ENCODE results near the gene NBEA.
"Not testable (repeated sequence)": the region's sequence is repeated elsewhere in the genome, so short reads cannot be mapped to it uniquely, and the experiment has no call there.

Gene NBEA
- total RNA-seq, result 2.4 to 20.6 (median 11.5) reads per million in 3 experiments

- peak; percentile 84 for DNase-seq
These were observed at the start of gene NBEA for GRCh38 chr13:34941835-34942731. TSS of gene NBEA (plus strand) at chr13:34942270. CDS start at chr13:34942821, 551 bp downstream.

DNA sequence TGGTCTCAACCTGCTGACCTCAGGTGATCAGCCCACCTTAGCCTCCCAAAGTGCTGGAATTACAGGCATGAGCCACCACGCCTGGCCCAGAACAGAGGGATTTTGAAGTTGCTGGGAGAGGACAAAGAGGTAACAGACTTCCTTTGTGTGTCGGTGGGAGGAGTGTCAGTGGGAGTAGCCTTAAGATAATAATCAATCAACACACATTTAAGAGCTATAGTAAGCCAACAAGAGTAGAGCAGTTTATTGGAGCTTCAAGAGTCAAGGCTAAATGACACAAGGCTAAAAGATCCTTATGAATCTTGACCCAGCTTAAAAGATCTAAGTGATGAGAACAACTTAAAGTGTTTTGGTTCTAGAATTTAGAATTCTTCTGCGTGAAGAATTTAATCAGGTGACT, 47.3 kb upstream of the NBEA start:
- no peak for DNase-seq

GRCh38 chr13:34897220-34897619, 44.9 kb upstream of the NBEA start:
- DNase-seq, result no peak

- DNase-seq, result no peak
These were observed 42.2 kb upstream of the NBEA start for GRCh38 chr13:34899888-34900287.

DNA sequence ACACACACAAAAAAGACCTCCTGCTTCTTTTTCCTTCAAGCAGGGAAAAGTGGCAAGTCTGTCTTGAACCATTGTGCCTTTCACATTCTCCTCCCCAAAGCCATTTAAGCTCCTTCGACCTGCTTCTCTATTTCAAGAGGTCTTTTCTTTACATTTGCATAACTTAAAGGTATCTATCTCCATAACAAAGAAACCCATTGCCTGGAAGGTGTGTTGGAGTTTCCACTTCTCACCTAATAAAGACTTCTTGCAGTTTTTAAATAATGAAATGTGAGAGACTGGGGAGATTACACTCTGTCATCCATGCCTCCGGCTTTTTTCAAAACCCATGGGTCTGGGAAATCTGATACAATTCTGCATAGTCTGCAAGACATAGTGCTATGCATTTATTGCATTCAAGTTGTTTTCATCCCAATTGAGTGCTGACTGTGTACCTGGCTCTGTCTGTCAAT, 41.8 kb upstream of the NBEA start:
- DNase-seq, result no peak

DNA sequence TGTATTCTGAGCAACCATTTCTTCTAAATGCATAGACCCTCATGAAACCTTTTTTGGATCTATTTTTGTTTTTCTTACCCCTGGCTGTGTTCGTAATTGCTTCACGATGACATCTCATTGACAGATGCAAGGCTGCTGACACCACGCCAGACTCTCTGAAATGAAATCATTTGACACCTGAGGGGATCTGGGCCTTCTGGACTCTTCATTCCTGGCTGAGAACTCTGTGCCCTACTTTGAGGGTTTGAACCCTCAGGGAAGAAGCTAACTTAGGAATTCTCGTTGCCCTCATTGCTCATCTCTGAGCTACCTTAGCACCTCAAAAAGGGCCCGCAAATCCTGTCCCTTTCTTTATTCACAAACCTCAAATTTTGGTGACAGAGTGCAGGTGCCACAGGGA, 40.5 kb upstream of the NBEA start:
- no peak for DNase-seq

GRCh38 chr13:34911159-34911558, 30.9 kb upstream of the NBEA start:
- DNase-seq, result no peak

GRCh38 chr13:34913040-34913439, 29.0 kb upstream of the NBEA start:
- DNase-seq, result no peak

DNA sequence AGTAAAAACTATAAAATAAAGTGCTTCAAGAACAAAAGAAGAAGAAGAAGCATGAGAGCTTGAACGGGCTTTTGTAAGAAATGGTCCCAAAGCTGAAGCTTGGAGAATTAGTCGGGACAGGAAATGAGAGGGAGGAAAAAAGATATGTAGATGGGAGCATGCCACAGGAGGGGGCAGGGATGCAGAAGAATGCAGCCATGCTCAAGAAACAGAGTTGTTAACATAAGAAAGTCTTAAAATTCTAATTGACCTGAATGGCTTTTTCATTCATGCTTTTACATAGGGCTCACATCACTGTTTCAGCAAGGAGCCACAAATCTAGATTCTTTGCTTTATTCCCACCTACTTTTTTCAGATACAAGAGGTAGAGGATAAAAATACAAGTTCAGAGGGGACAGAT, 27.7 kb upstream of the NBEA start:
- no peak for DNase-seq

DNA sequence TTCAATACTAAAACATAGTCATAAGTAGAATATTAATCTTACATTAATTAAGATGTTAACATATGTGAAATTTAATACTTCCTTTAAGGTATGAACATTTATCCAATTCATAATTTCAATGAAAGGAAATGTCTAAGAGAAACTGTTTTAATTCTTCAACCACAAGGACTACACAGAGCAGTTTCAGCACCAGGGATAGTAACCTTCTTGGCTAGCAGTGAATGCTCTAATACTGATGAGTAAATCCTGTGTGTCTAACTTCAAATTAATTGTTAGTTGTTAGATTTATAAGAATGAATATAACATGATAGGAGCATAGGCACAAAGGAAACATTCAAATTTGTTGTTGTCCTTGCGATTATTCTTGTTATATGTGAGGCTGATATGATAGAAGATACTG, 15.6 kb upstream of the NBEA start:
- no peak for DNase-seq

DNA sequence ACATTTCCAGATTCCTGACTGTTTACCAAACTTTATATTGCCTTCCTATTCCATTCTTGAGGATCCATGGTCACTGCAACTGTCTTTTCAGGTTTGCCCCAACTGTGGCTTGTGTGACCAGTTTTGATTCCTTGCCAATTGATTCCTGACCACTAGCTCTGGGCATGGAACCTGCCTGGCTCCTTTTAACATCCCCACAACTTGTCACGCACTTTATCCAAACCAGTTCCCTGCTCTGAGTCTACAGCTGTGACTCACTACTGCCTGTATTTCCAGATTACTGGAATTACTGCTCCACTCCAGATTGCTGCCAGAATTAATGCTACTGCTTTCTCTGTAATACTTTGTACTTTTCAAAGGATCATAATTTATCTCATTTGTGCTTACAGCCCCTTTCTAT, 13.4 kb upstream of the NBEA start:
- not testable (repeated sequence) for DNase-seq

DNA sequence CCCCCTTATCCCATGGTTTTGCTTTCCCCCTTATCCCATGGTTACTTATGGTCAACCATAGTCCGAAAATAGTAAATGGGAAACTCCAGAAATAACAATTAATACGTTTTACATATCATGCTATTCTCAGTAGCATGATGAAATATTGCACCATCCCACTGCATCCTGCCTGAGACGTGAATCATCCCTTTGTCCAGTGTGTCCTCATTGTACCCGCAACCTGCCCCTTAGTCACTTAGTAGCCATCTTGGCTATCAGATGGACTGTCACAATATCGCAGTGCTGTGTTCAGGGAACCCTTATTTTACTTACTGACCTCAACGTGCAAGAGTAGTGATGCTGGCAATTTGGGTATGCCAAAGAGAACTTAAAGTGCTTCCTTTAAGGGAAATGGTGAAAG, 10.5 kb upstream of the NBEA start:
- DNase-seq, result no peak

- DNase-seq, result no peak
These were observed 8.7 kb upstream of the NBEA start for GRCh38 chr13:34933349-34933748.

DNA sequence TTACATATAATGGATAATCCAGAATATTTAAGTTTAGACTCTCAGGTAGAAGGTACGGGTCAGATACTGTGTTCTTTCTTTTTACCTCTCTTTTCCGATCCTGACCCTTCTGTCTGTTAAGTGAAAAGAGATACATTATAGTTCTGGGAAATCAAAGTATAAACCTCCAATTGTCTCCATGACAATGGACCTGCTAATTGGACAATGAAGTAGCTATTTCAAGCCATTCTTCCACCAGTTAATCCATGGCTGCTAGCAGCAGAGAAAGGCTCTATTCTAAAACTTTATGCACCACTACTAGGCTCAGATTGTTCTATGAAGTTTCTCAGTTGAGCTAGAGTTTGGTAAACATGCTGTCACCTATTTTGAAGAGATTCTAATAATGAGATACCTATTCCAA, 8.3 kb upstream of the NBEA start:
- DNase-seq, result no peak

DNA sequence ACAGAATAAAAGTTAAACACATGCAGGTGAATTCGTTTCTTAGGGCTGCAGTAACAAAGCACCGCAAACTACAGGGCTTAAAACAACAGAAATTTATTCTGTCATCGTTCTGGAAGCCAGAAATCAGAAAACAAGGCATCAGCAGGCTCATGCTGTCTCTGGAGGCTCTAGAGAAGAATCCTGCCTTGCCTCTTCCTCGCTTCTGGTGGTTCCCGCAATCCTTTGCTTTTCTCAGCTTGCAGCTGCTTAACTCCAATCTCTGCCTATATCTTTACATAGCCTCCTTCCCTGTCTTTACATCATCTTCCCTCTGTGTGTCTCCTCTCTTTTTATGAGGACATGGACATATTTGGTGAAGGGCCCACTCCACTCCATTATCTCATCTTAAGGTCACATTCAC, 6.2 kb upstream of the NBEA start:
- DNase-seq, result no peak

DNA sequence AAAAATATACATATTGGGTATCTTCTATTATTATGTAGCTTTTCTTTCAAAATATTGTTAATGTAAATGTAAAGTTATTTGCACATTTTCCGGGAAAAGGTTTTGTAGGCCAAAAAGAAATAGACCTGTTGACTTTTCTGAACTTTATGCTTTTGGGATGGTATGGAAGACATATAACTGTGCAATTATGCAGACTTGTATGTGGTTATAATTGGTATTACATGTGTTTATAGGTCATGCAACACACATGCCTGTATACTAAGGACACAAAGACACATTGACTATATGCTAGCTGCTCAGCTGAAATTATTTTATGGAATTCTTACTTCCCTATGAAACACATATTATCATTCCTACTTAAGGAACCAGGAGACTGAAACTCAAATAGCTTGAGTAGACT, 2.3 kb upstream of the NBEA start:
- DNase-seq, result no peak

- no peak for DNase-seq
These were observed 635 bp upstream of the NBEA start for GRCh38 chr13:34941436-34941834.

- no peak for DNase-seq
These were observed 814 bp downstream of the NBEA start for GRCh38 chr13:34942732-34943435.

DNA sequence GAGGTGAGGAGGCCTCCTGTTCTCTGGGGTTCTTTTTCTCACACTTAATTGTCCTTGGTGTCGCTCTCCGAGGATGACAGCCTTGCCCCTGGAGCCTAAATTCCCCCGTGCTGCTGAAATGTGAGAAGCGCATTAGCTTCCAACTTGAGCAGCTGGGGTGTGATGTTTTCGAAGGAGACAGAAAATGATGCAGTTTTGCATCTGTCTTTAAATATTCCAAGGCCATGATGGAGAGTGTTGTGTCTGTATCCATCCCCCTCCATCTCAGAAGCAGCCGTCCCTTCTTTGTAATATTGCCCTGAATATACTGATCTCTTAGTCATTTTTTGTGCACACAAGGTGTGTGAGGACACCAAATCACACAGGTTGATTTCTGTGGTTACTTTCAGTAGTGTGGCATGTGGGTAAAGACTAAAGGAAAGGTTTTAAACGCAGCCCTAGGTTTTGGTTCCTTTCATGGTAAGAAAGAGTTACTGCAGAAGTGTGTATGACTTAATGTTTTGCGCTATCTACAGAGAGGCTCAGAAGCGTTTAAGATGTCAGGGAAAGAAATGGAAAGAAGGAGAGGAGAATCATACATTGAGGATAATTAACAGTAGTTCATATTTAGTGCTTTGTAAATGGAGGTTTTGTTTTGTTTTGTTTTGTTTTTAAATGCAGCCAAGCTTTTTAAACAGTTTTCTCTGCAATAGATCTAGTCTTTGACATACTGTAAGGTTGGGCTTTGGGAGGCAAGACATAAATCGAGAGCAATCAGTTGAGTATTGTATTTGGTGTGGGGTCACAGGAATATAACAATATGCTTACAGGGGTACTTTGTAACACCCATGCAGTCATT, 1.6 kb downstream of the NBEA start:
- DNase-seq, result no peak

DNA sequence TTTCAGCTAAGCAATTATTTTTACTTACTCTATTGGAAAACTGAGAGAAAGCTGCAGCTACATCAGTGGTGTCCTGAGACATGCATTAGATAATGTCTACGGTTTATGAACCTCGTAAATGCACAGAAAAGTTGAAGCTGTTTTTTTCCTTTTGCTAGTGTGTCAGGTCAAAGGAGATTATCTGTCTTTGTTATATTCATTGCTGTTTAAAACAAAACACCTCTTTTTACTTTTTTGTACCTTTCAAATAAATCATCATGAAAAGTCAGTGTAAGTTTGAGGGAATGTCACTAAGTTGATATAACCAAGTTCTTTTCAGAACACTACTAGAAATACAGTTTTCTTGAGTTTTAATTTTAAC, 2.2 kb downstream of the NBEA start:
- DNase-seq, result no peak

DNA sequence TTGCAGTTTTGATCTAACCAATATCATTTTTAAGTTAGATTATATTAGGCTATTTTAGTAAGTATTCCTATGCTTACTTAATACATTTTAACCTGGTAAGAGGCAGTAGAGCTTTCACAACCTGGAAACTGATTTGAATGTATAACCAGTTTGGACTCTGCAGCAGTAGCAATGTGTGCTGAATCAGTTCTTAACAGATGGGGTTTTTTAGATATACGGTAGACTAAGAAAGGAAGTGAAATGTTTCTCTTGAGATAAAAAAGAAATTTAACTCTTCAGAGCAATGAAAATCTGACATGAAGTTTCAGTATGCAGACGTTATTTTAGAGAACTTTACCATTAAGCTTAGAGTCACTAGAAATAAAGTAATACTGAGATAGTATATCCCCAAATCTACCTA, 2.7 kb downstream of the NBEA start:
- DNase-seq, result no peak

DNA sequence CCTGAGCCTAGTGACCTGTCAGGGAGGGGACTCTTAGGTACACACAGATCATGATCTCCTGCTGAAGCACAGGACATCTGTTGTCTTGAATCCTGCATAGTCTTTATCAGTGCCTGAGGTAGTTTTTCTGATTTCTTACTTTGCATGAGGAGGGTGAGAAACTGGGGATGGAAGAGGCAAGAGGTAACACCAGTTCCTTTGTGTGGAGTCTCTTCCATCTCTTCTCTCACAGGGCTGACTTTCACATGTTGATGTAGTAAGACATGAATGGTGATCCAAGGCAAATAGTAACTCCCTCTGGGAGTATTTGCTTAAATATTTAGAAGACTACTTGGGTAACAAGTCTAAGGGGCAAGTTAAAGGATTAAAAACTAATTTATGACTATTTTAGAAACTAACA, 9.5 kb downstream of the NBEA start:
- DNase-seq, result no peak

DNA sequence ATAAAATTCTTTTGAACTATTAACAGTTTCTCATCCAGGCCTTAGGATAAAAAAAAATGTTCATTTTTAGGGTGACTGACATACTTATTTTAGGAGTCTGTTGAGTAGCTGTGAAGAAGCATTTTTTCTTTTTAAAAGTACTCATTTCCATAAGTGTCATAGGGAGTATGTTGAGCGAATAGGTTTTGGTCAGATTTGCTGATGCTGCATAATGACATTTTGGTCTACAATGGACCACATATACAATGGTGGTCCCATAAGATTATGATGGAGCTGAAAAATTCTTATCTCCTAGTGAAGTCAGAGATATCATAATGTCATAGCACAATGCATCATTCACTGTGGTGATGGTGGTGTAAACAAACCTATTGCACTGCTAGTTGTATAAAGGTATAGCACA, 17.4 kb downstream of the NBEA start:
- DNase-seq, result no peak
